GM19397 (cell line): ENCODE measurements around the gene FOXO3B.
"Not testable (repeated sequence)": the region's sequence is repeated elsewhere in the genome, so short reads cannot be mapped to it uniquely, and the experiment has no call there.

Experiments used
- ATAC-seq: cut with Tn5 transposase; IDR thresholded peaks from one replicate; pipeline ENCODE4 v1.9.1; 2021; ENCODE audit warnings: mild to moderate bottlenecking, moderate library complexity; ENCODE audit not compliant: unreplicated experiment

FOXO3B gene

DNA sequence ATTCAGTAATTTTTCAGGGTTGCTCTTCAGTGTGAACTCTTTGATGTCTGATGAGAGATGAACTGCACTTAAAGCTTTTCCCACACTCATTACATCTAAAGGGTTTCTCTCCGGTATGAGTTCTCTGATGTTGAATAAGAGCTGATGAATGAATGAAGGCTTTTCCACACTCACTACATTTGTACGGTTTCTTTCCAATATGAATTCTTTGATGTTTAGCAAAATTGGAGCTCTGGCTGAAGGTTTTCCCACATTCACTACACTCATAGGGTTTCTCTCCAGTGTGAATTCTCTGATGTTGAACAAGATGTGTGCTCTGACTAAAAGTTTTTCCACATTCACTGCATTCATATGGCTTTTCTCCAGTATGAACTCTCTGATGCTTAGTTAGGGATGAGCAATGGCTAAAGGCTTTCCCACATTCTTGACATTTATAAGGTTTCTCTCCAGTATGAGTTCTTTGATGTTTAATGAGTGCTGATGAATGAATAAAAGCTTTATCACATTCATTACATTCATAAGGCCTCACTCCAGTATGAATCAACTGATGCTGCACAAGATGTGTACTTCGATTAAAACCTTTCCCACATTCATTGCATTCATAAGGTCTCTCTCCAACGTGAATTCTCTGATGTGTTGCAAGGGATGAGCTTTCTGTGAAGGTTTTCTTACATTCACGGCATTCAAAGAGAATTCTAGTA lies 20.0 kb downstream of the FOXO3B start:
- ATAC-seq = not testable (repeated sequence)

DNA sequence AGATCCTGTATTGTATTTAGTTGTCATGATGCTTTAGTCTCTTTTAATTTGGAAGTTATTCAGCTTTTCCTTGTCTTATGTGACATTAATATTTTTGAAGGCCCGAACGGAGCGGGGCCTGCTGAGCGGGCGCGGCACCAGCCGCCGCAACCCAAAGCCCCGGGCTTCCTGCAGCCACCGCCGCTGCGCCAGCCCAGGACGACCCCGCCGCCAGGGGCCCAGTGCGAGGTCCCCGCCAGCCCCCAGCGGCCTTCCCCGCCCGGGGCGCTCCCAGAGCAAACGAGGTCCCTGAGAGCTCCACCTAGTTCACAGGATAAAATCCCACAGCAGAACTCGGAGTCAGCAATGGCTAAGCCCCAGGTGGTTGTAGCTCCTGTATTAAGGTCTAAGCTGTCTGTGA lies 32.0 kb downstream of the FOXO3B start:
- not testable (repeated sequence) for ATAC-seq

DNA sequence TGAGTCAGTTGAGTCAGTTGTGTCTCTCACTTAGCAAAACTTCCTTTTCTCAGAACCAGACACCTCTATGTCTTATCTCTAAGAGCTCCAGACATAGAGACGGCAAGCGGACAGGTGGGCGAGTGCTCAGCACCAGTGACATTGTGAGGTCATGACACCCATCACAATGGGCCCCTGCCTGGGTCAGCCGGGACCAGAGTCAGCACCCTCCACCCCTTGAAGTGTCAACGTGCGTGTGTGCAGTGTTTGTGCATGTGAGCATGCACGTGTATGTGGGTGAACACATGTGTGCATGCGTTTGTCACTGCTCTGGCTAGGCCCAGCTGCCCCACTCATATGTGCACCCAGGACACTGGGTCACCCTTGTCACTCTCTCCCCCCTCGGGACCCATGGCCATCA lies 37.8 kb downstream of the FOXO3B start, which contains the start of gene TBC1D28:
Gene TBC1D28, minus strand, starts transcription at position 101 of the 400 bp plus-strand sequence. CDS start 3,039 bp downstream, outside the sequence.
- not testable (repeated sequence) for ATAC-seq

DNA sequence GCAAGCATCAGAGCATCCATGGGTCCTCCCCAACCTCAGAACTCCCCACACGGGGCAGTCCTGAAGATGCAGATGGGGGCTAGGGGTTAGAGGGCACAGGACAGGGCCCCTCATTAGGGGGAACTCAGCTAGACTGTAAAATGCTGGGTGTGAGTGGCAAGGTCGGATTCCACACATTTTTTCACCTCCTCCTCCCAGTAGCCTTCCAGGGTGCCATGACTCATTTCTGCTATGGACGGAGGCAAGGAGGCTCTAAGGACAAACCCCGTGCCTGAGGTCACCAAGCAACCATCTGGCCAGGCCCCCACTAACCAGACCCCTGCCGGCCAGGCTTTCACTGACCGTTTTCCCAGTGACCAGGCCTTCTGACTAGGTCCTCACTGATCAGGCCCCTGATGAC lies 39.0 kb downstream of the FOXO3B start:
- not testable (repeated sequence) for ATAC-seq

GRCh38 chr17:18638357-18638756 lies 43.8 kb downstream of the FOXO3B start:
- ATAC-seq = not testable (repeated sequence)

GRCh38 chr17:18636237-18636636 lies 45.9 kb downstream of the FOXO3B start:
- ATAC-seq = not testable (repeated sequence)

GRCh38 chr17:18635773-18636172 lies 46.3 kb downstream of the FOXO3B start:
- not testable (repeated sequence) for ATAC-seq

DNA sequence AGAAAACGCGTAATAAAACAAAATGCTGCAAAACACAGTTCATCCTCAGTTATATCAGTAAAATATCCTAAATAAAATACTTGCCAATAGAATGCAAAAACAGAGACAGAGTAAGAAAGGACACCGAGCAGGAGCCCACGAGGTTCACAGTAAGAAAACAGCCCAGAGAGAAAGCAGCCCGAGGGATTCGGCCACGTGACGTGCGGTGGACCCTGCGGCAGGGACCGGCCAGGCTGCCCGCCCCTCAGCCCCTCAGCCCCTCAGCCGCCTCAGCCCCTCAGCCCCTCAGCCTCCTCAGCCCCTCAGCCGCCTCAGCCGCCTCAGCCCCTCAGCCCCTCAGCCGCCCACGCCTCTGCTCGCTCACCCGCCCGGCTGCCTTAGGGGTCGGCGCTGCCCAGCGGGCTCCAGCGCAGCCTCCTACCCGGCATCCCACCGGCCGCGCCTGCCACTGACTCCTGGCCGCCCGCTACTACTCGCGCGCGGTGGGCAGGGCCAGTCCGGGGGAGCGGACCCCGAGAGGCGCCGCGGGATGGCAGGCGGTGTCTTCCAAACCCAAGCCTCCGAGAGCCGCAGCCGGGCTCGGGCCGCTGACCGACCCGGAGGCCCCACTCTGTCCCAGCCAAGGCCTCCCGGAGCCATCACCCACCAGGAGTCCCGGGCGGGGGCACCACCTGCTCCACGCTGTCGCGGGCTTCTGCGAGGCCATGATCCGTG lies 47.4 kb downstream of the FOXO3B start:
- ATAC-seq = not testable (repeated sequence)
